GM23248 (cell line): ENCODE measurements around the gene MRS2. TPM values are rescaled to one million over a fixed set of nuclear protein-coding genes. Genes with fewer than 3 reads are reported as not detected.
A peak's percentile ranks its signal among the peaks of the same experiment; 100 is the strongest.
"Not testable (repeated sequence)": the region's sequence is repeated elsewhere in the genome, so short reads cannot be mapped to it uniquely, and the experiment has no call there.

ENCODE experiments used
- DNase-seq: peaks from one replicate; pipeline ENCODE4 v3.0.0-alpha.2; 2015
- H2AFZ ChIP-seq: fragments of 200-600 bp; sonication (generic); 2 replicates; pipeline ENCODE4 v1.6.1; 2016; ENCODE audit warnings: antibody characterized with exemption
- H3F3A ChIP-seq: fragments of 200-600 bp; sonication (generic); 2 replicates; pipeline ENCODE4 v1.6.1; 2016; ENCODE audit warnings: mild to moderate bottlenecking, antibody characterized with exemption, mixed run types; ENCODE audit not compliant: insufficient read depth
- H3K27ac ChIP-seq: fragments of 200-600 bp; sonication (generic); 2 replicates; pipeline ENCODE4 v1.5.1; 2016; ENCODE audit warnings: mild to moderate bottlenecking
- H3K27me3 ChIP-seq: fragments of 200-600 bp; sonication (generic); replicated peaks from 2 replicates; pipeline ENCODE4 v1.6.1; 2016; ENCODE audit warnings: mild to moderate bottlenecking; ENCODE audit not compliant: insufficient read depth
- H3K36me3 ChIP-seq: fragments of 200-600 bp; sonication (generic); 2 replicates; pipeline ENCODE4 v1.6.1; 2016; ENCODE audit warnings: low read depth, mild to moderate bottlenecking
- H3K4me1 ChIP-seq: fragments of 200-600 bp; sonication (generic); 2 replicates; pipeline ENCODE4 v1.6.1; 2016; ENCODE audit warnings: mild to moderate bottlenecking; ENCODE audit not compliant: insufficient read depth
- H3K4me2 ChIP-seq: fragments of 200-600 bp; sonication (generic); one replicate; pipeline ENCODE4 v1.6.1; 2016; ENCODE audit warnings: mild to moderate bottlenecking; ENCODE audit not compliant: unreplicated experiment
- H3K4me3 ChIP-seq: fragments of 200-600 bp; sonication (generic); 2 replicates; pipeline ENCODE4 v1.5.1; 2016; ENCODE audit warnings: mild to moderate bottlenecking
- H3K79me2 ChIP-seq: fragments of 200-600 bp; sonication (generic); 2 replicates; pipeline ENCODE4 v1.6.1; 2016; ENCODE audit warnings: mild to moderate bottlenecking; ENCODE audit not compliant: insufficient read depth
- H3K9ac ChIP-seq: fragments of 200-600 bp; sonication (generic); 2 replicates; pipeline ENCODE4 v1.6.1; 2016; ENCODE audit warnings: mild to moderate bottlenecking
- H3K9me2 ChIP-seq: fragments of 200-600 bp; sonication (generic); 2 replicates; pipeline ENCODE4 v1.6.1; 2016; ENCODE audit warnings: mixed run types, mild to moderate bottlenecking, moderate library complexity; ENCODE audit not compliant: insufficient read depth
- H3K9me3 ChIP-seq: fragments of 200-600 bp; sonication (generic); one replicate; pipeline ENCODE4 v1.6.1; 2017; ENCODE audit warnings: low read depth
- H4K20me1 ChIP-seq: fragments of 200-600 bp; sonication (generic); 2 replicates; pipeline ENCODE4 v1.6.0; 2016; ENCODE audit not compliant: insufficient read depth
- EZH2 ChIP-seq: fragments of 200-600 bp; sonication (generic); IDR thresholded peaks from 2 replicates; pipeline ENCODE4 v1.6.1; 2018; ENCODE audit warnings: antibody characterized with exemption, mild to moderate bottlenecking; ENCODE audit not compliant: insufficient read depth, poor library complexity, severe bottlenecking
- EZH2phosphoT487 ChIP-seq: fragments of 200-600 bp; sonication (generic); IDR thresholded peaks from 2 replicates; pipeline ENCODE4 v1.6.1; 2018; ENCODE audit warnings: antibody characterized with exemption, moderate library complexity, mild to moderate bottlenecking, low read depth; ENCODE audit not compliant: insufficient read depth
- WGBS, 2 experiments: methylation state at CpG; one replicate each; pipeline ENCODE4 v1.1.6; 2015 to 2017; ENCODE audit warnings: low lambda C conversion rate in 2 of 2, low coverage in 1 of 2; ENCODE audit errors: missing lambda C conversion rate in 2 of 2; 5-methylcytosine and 5-hydroxymethylcytosine counted together
- in situ Hi-C: fragments of 300-500 bp; cut with MboI; formaldehyde crosslinking; loops from 2 replicates; pipeline ENCODE4 v1.15.0; 2020
- polyA plus RNA-seq: library from polyadenylated mRNA; unstranded; fragments of >200 nt; fragmentation: Nextera tagmentation; extraction: Ambion mirVana; gene quantifications from 2 replicates; pipeline ENCODE4 v1.2.1, GENCODE V29; 2016
- total RNA-seq: library from RNA; depleted of rRNA; stranded (reverse); fragments of >200 nt; shearing (Covaris generic); gene quantifications from 2 replicates; pipeline ENCODE4 v1.2.3, GENCODE V29; 2014

Gene MRS2
- total and polyA plus RNA-seq, 2 experiments from 2014 or later: 18.0 to 21.3 TPM

DNA sequence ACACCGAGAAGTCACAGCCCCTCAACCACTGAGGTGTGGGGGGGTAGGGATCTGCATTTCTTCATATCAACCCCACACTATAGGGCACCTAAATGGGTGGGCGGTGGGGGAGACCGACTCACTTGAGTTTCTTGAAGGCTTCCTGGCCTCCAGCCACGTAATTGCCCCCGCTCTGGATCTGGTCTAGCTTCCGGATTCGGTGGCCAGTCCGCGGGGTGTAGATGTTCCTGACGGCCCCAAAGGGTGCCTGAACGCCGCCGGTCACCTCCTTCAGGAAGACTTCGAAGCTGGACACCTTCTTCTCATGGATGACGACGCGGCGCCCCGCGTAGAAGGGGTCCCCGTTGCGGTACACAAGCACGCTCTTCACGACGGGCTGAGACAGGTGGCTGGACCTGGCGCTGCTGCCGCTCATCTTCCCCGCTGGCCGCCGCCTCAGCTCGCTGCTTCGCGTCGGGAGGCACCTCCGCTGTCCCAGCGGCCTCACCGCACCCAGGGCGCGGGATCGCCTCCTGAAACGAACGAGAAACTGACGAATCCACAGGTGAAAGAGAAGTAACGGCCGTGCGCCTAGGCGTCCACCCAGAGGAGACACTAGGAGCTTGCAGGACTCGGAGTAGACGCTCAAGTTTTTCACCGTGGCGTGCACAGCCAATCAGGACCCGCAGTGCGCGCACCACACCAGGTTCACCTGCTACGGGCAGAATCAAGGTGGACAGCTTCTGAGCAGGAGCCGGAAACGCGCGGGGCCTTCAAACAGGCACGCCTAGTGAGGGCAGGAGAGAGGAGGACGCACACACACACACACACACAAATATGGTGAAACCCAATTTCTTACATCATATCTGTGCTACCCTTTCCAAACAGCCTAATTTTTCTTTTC lies 45.2 kb upstream of the MRS2 start, which contains the start of gene DCDC2:
TSS of gene DCDC2 (minus strand) at position 724 of the 883 bp plus-strand sequence. CDS start at position 415, 309 bp downstream.
- TF ChIP-seq EZH2 (no peak), EZH2phosphoT487 (no peak)
- WGBS, 2 experiments: 9 to 12% methylated on average over 56 to 61 of the region's 61 CpGs
- H3K27ac ChIP-seq: no peak within 1 kb of the TSS
- H4K20me1 ChIP-seq: no peaks in the 10 kb centered on the region
- peak within 1 kb of the TSS; percentile 40; the same call in 1 of the 2 replicates for H3K4me3 ChIP-seq
- no peaks in the 10 kb centered on the region for H3K79me2 ChIP-seq
- H2AFZ ChIP-seq: peak within 1 kb of the TSS; percentile 50
- no peaks in the 10 kb centered on the region for H3K36me3 ChIP-seq
- no peaks in the 10 kb centered on the region for H3F3A ChIP-seq
- H3K27me3 ChIP-seq: peaks cover 26% of the 10 kb centered on the region
- in situ Hi-C loops: no loop called here
- no peaks in the 10 kb centered on the region for H3K9me3 ChIP-seq
- peak within 1 kb of the TSS; percentile 55 for H3K4me2 ChIP-seq
- DNase-seq: peak; percentile 29
- H3K9ac ChIP-seq: no peak within 1 kb of the TSS
- no peaks in the 10 kb centered on the region for H3K9me2 ChIP-seq
- H3K4me1 ChIP-seq: no peaks in the 10 kb centered on the region

DNA sequence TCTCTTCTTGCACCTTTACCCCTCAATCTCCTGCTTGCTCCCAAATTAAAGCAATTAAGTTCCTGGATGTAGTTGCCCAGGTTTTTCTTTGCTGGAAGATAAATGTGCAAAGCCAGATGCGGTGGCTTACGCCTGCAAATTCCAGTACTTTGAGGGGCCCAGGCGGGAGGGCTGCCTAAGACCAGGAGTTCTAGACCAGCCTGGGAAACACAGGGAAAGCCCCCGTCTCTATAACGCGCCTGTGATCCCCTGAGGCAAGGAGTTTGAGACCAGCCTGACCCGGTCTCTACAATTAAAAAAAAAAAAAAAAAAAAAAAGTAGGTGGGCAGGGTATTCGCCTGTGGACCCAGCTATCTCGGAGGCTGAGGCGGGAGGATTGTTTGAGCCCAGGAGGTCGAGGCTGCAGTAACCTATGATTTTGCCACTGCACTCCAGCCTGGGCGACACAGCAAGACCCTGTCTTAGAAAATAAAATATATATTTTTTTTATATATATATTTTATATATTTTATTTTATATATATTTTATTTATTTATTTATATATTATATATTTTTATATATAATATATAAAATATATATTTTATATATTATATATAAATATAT lies 44.4 kb upstream of the MRS2 start:
- no peak overlapping the region for H3K9ac ChIP-seq
- in situ Hi-C loops: no loop called here
- H3K36me3 ChIP-seq: no peaks in the 10 kb centered on the region
- no peaks in the 10 kb centered on the region for H3K79me2 ChIP-seq
- H3K27me3 ChIP-seq: peaks cover 24% of the 10 kb centered on the region
- H3K4me2 ChIP-seq: peak overlapping the region; percentile 55
- H3K4me3 ChIP-seq: peak overlapping the region; percentile 40; the same call in 1 of the 2 replicates
- H3K27ac ChIP-seq: no peak overlapping the region
- no peaks in the 10 kb centered on the region for H4K20me1 ChIP-seq
- TF ChIP-seq EZH2 (peak; percentile 46), EZH2phosphoT487 (no peak)
- no peaks in the 10 kb centered on the region for H3K9me3 ChIP-seq
- no peaks in the 10 kb centered on the region for H3K9me2 ChIP-seq
- no peaks in the 10 kb centered on the region for H3F3A ChIP-seq
- DNase-seq: no peak
- WGBS, 2 experiments: 37 to 39% methylated on average over 12 of the region's 12 CpGs
- no peaks in the 10 kb centered on the region for H3K4me1 ChIP-seq
- peak overlapping the region; percentile 50; the same call in 1 of the 2 replicates for H2AFZ ChIP-seq

DNA sequence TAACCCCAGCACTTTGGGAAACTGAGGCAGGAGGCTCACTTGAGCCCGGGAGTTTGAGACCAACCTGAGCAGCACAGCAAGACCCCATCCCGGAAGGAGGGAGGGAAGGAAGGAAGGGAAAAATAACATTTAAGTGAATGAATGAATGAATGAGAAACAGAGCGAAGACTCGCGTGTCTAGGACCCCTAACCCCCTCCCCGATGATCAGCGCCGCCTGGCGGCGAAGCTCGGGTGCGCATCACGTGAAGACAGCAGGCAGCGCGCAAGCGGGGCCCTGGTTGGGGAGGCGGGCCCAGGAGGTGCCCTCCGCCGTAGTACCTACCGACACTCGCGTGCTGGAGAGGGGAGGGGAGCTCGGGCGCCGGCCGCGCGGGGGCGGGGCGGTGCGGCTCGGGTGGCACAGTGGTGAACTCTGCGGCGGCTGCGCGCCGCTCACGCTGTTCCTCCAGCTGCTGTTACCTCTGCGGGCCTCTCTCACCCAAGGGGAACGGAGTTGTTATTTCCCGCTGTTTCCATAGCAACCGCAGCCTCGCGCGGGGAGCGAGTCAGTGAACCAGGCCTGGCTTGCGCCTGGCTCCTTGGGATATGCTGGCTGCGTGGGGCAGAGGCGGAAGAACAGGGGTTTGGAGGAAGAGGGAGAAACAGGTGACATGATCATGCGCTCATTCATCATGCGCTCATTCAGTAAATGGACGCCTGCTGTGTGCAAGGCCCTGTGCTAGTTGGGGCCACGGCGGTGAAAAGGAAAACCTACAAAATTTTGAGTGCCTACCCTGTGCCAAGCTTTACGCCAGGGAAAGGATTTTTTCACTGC lies 42.9 kb upstream of the MRS2 start:
- Histone ChIP-seq H3K4me1 (no peaks in the 10 kb centered on the region), H3K9ac (peak overlapping the region; percentile 61), H3K27me3 (peaks cover 16% of the 10 kb centered on the region), H3K79me2 (no peaks in the 10 kb centered on the region), H4K20me1 (no peaks in the 10 kb centered on the region), H3K4me2 (peak overlapping the region; percentile 76), H3K36me3 (no peaks in the 10 kb centered on the region), H3K9me2 (no peaks in the 10 kb centered on the region), H3K27ac (no peak overlapping the region), H3F3A (no peaks in the 10 kb centered on the region), H3K9me3 (no peaks in the 10 kb centered on the region), H3K4me3 (peak overlapping the region; percentile 69), H2AFZ (peak overlapping the region; percentile 79)
- DNase-seq: peak; percentile 86
- WGBS, 2 experiments: 4% methylated on average over 42 to 54 of the region's 55 CpGs
- in situ Hi-C loops: no loop called here
- TF ChIP-seq EZH2: no peak
- no peak for TF ChIP-seq EZH2phosphoT487

DNA sequence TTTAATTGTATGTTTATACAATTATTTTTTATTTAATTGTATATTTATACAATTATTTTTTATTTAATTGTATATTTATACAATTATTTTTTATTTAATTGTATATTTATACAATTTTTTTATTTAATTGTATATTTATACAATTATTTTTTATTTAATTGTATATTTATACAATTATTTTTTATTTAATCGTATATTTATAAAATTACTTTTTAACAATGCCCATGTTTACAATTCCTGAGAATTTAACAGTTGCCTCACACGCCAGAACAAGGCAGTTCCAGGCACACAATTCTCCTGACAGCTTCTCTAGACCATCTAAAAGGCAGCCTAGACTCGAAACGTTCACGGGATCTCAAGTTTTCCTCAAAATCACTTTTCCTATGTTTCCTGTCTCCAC lies 40.4 kb upstream of the MRS2 start:
- in situ Hi-C loops, H3K4me3 ChIP-seq, H3K4me1 ChIP-seq, H3K9me3 ChIP-seq, H3K4me2 ChIP-seq, H3F3A ChIP-seq, H3K9ac ChIP-seq, DNase-seq, H3K27ac ChIP-seq, H3K9me2 ChIP-seq, H2AFZ ChIP-seq, H3K79me2 ChIP-seq, H3K36me3 ChIP-seq, H3K27me3 ChIP-seq, H4K20me1 ChIP-seq: not testable (repeated sequence)
- WGBS, 2 experiments: 58 to 60% methylated on average over 5 of the region's 5 CpGs

DNA sequence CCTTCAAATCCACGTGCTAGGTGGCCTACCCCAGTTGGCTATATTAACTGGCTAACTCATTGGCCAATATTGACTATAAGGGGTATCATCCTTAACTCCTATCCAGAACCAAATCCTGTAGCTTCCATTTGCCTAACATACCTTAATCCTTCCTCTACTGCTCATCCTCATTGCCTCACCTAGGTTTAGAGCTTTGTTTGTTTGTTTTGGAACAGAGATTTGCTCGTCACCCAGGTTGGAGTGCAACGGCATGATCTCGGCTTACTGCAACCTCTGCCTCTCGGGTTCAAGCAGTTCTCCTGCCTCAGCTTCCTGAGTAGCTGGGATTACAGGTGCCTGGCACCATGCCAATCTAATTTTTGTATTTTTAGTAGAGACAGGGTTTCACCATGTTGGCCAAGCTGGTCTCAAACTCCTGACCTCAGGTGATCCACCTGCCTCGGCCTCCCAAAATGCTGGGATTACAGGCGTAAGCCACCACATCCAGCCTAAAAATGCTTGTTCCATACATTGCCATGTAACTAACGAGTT lies 37.6 kb upstream of the MRS2 start:
- H3K4me3 ChIP-seq, H4K20me1 ChIP-seq, in situ Hi-C loops, H3K4me1 ChIP-seq, H3K36me3 ChIP-seq, H3K27me3 ChIP-seq, H3K79me2 ChIP-seq, H3K9me3 ChIP-seq, H3F3A ChIP-seq, DNase-seq, H3K4me2 ChIP-seq, H3K9me2 ChIP-seq, H2AFZ ChIP-seq, H3K9ac ChIP-seq, H3K27ac ChIP-seq: not testable (repeated sequence)
- WGBS, 2 experiments: 62 to 65% methylated on average over 8 of the region's 8 CpGs
